Hepatic stellate cell (primary cell): ENCODE measurements around the gene SPDEF.

Source experiments
- DNase-seq: peaks from one replicate; pipeline ENCODE4 v3.0.0; 2011; ENCODE audit warnings: low spot score

The SPDEF gene

DNA sequence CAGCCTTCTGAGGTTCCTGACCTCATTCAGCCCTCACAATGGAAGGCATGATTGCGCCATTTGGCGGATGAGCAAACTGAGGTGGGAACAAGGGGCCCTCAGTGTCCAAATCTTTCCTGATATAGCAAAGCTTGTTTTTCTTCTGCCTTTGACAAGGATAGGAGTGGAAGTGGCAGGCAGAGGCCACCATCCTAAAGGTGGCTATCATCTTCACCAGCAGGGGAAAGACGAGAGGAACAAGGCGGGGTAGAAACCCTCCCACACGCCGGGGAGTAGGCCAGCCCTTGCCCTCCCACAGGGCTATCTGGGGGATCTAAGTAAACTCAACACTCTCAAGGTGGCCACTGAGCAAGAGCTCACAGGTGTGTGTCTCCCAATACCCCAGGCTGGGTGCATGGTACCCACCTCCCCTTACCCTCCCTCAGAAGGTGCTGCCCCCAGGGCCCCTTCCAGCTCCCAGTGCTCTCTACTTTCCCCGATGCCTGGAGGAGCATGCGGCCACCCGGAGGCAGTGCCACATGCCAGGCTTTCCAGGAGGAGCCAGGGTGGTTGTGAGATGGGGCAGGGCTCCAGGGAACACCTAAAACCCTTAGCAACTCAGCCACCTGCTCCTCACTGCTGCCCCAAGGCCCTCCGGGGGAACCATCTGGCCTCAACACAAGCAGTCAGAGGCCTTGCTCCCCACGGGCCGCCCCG lies 11.2 kb downstream of the SPDEF start:
- DNase-seq = no peak

DNA sequence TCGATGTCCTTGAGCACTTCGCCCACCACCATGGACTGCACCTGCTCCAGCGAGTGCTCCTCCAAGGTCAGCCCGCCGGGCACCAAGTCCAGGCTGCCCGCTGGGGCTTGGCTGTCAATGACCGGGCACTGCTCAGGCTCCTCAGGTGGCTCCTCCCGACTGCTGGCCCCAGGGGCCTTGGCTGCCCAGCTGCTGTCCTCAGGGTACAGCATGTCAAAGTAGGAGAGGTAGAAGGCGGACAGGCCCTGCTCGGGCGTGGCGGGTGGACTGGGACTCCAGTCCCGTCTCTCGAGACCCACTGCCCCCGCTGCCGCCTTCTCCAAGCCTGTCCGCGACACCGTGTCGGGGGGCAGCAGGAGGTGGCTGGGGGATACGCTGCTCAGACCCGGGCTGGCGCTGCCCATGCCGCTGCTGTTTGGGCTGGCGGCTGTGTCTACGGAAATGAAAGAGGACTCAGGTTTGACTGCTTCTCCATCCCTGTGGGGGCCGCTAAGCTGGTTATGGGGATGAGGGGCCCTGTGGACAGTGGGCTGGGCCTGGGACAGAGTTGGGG lies 12.0 kb downstream of the SPDEF start:
- DNase-seq = no peak

DNA sequence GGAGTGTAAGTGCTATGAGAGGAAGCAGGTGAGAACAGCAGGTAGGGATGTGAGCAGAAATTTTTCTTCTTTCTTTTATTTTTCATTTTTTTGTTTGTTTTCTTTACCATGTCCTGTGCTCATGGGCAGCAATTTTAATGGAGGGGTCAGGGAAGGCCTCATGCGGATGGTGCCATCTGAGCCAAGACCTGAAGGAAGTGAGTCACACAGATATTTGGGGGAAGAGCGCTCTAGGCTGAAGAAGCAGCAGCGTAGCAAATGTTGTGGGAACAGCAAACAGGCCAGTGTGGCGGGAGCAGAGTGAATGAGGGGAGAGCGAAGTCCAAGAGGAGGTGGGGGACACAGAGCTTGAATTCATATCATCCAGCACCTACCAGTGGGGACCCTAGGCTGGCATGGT lies 12.7 kb downstream of the SPDEF start:
- DNase-seq = no peak

DNA sequence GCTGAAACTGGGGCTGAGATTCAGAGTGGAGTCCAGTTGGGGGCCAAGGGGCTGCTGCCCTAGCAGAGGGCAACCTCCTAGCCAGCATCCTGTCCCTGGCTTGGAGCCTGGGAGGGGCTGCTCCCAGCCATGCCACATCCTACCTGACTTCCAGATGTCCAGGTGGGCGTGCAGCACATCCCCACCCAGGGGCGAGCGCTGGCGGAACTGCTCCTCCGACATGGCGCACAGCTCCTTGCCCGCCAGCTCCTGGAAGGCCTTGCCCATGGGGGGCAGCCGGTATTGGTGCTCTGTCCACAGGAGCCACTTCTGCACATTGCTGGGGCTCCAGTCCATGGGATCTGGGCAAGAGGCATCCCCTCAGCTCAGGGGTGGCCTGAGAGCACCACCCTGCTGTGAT lies 15.3 kb downstream of the SPDEF start:
- DNase-seq = no peak

DNA sequence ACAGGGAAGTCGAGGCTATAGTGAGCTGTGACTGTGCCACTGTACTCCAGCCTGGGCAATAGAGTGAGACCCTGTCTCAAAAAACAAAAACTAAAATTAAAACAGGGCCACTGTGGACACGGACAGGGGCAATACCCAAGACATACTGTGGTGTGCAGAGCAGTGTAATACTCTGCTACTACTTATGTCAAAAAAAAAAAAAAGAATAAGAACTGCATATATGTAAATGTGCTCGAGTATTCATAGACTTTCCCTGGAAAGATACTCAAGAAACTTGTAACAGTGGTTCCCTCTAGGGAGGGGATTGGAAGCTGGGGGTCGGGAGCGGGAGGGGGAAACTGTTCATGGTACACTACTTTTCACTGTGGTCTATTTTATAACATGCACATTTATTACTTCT lies 15.9 kb downstream of the SPDEF start:
- DNase-seq = no peak

DNA sequence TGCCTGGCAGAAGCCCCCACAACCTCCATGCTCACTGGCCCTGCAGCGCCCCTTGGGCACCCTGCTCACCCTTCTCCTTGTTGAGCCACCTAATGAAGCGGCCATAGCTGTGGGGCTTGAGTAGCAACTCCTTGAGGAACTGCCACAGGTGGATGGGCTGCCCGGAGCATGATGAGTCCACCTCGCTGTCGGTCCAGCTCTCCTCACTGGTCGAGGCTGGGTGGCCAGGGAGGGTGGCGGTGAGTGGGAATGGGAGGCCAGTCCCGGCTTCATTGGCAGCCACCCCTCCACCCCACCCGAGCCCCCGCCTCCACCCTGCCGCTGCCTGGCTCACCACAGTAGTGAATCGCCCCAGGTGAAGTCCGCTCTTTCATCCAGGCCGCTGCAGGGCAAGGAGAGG lies 16.9 kb downstream of the SPDEF start:
- no peak for DNase-seq

DNA sequence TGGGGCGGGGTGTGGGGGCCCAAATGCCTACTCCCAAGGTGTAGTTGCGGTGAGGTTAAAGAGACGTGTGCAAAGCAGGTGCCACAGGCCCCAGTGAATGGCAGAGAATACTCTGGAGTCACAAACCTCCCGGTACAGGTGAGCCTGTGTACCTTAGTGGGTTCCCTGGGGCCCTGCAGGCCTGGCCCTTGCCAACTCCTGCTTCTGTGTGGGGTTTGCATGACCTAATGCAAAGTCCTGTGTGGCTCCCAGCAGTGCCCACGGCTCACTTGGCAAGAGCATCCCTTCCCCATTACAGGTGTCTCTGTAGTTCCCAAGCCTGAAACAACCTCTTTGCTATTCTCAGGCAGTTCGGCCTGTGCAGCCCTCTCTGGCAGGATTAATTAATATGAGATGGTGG lies 17.5 kb downstream of the SPDEF start:
- no peak for DNase-seq

DNA sequence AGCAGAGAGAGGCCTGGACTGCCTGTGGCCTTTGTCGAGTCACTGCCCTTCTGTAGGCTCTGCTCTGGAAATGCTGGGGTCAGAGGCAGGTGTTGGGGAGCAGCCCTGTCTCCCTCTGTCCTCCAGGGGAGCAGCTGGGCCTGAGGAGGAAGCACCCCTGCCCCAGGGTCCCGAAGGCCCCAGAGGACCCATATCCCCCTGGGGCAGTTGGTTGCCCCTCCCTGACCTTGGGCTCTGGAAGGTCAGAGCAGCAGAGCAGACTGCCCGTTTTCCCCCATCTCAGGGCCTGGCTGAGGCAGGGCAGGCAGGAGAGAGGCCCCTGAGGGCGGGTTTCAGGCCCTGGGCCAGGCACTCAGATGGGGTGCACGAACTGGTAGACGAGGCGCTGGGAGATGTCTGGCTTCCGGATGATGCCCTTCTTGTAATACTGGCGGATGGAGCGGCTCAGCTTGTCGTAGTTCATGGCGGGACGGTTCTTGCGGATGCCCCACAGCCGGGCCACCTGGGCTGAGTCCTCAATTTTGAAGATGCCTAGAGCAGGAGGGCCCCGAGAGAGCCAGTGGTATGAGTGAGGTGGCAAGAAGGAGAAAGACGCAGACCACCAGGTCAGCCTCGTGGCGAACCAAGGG lies 18.1 kb downstream of the SPDEF start:
- no peak for DNase-seq

DNA sequence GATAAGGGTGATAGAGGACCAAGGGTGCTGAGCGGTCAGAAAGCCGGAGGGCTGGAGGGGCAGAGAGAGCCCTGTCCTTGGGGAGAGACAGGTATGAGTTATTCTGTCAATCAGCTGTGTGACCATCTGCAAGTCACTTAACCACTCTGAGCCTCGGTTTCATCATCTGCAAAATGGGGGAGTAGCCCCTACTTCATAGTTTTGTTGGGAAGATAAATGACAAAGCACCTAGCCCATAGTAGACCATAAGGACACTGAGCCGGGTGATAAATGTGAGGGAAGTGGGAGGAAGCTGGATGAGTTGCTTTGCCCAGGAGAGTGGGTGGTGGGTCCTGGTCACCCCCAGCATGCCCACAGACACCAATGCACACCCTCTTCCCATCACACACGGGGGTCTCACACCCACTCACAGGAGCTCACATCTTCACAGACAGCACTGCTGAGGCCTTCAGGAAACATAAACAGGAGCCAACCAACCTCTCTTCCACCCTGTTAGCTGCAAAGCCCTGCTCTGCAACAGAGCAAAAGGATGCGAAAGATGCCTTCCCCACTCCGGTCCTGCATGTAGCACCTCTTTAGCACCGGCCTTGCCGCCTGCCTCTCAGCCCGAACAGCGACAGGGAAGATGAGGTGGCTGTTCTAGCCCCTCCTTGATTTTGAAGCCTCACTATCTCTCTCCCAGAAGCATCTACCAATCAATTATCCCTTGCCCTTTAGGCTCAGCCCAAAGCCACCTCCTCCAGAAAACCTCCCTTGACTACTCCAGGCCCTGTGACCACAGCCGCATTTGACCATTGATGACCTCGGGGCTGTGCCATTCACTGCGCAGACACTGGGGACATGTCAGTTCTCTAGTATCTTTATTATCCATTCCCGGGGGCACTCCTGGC lies 18.9 kb downstream of the SPDEF start:
- no peak for DNase-seq

DNA sequence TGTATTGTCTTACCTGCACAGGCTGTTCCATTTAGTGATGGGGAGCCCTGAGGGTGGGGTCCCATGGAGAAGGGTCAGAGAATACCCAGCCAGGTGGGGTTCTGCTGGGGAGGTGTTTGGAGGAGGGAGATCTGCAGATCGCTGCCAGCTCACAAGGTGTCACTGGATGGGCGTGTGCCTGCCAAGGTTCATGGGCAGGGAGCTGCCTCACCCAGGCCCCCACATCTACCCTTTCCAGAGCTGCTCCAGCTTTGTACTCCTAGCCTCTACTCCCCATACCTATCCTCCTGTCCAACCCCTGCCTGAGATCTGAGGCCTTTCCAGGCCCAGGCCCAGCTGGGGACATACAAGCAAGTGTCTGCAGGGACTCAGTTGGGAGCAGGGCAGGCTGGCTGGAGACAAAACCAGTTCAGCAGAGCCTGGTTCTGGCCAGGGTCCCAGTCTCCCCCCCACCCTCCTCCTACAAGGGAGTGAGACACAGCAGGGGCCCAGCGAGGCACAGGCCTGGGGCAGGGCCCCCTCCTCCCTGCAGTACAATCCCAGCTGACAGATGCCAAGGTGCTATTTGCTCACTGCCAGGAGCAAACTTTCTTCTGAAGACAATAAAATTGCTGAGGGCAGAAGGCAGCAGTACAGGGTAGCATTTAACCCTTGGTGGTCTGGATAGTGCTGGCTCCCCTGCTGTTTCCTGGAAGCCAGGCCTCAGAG lies 19.7 kb downstream of the SPDEF start:
- no peak for DNase-seq

DNA sequence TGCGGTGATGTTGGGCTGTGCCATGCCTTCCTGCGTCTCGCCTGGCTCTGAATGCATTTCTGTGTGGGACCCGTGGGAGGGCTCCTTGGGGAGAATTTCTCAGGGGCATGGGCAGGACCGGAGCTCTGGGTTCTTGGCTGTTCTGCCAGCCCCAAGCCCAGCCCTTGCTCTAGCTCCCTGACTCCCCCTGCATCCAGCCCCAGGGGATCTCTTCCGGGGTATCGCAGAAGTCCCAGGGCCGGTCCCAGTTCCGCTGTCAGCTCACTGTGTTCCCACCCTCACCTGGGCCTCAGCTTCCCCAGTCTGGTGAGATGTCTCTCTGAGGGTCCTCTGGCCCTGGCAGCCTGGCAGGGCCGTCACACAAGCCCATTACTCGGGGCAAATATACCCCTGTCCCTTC lies 20.5 kb downstream of the SPDEF start:
- no peak for DNase-seq

DNA sequence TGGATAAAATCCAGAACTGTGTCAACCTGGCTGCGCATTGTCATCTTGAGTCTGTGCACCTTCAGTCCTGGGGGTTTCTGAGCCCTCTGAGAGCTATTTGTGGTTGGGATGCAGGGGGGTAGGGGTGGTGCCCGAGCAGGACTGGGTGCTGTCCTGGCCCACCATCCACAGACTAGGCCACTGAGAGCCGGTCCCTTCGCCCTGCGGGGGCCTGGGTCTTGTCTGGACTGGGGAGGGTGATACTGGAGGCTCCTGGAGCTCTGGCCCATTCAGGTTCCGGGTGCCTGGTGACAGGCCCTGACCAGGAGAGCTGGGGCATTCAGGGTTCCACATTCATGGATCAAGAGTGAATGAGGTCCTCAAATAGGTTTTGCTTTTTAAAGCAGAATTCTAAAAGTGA lies 20.9 kb downstream of the SPDEF start:
- no peak for DNase-seq

DNA sequence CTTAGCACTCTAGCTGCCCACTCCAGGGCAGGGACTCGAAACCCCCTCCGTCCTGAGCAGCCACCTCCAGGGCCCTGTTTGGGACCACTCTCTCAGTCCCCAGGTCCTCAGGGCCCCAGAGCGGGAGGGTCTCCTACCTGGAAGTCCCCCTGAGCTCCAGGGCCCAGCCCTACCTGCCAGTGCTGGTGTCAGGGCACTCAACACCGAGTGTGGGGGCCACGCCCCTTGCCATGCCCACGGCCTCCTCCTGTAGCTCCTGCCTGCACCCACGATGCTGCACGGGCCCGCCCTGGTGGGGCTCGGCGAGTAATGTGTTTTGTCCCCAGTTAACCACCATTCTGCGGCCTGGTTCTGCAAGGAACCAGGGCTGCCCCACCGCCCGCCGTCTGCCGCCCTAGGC lies 21.5 kb downstream of the SPDEF start:
- no peak for DNase-seq

DNA sequence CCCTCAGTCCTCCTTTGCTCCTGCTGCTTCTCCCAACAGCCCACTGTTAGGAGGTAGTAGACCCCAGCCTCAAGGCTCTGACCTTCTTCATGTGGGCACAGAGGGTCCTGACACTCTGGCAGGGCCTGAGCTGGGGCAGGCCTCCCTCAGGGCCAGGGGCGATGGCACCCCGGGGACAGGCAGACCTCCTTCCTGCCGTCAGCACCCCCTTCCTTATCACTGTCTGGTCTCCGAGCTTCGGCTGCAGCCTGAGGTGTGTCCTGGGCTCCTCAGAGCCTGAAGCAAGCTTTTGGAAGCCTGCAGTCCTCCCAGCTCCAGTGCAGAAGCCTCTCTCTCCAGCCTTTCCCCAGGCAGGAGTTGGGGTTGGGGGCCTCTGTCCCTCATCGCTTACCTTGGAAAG lies 22.0 kb downstream of the SPDEF start:
- no peak for DNase-seq

DNA sequence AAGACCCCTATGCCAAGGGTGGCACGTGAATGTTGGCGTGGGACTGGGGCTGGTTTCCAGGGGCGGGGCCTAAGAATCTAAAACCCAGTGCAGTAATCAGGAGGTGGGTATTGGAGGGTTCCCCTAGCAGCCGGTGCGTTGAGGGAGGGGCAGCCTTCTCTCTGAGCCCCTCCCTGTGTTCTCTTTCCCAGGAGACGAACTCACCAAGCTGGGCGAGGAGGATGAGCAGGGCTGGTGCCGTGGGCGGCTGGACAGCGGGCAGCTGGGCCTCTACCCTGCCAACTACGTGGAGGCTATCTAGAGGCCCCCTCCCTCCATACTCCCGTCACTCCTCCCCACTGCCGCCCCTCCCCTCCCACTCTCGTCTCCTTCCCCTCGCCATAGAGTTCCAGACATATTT lies 23.9 kb downstream of the SPDEF start:
- DNase-seq = no peak

DNA sequence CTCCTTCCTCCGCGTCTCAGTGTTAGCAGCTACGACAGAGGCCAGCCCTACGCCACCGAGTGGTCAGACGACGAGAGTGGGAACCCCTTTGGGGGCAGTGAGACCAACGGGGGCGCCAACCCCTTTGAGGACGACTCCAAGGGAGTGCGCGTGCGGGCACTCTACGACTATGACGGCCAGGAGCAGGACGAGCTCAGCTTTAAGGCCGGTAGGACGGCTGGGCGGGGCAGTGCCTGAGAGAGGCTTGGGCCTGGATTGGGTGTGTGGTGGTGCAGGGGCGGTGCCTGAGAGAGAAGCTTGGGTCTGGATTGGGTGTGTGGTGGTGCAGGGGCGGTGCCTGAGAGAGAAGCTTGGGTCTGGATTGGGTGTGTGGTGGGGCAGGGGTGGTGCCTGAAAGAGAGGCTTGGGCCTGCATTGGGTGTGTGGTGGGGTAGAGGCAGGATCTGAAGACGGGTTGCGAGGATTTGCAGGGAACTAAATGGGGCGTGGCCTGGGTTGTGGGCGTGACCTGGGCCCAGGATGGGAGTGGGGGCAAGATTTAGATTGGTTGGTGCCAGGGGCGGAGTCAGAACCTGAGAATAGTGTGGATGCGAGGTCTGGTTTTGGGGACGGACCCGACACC lies 24.4 kb downstream of the SPDEF start:
- DNase-seq = no peak

DNA sequence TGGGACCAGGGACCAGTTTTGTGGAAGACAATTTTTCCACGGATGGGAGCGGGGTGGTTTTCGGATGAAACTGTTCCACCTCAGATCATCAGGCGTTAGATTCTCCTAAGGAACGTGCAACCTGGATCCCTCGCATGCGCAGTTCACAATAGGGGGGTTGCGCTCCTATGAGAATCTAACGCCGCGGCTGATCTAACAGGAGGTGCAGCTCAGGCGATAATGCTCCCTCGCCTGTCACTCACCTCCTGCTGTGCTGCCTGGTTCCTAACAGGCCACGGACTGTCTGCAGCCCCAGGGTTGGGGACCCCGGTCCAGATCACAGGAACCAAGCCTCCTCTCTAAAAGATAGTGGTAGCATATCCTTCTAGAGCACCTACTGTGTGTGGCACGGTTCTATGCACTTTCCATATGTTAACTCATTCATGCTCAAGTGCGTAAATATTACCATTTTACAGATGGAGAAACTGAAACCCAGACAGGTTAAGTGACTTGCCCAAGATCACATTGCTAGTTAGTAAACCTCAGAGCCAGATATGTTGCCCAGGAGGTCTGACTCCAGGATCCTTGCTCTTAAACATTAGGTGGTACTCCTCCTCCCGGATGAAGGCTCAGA lies 25.3 kb downstream of the SPDEF start:
- no peak for DNase-seq

DNA sequence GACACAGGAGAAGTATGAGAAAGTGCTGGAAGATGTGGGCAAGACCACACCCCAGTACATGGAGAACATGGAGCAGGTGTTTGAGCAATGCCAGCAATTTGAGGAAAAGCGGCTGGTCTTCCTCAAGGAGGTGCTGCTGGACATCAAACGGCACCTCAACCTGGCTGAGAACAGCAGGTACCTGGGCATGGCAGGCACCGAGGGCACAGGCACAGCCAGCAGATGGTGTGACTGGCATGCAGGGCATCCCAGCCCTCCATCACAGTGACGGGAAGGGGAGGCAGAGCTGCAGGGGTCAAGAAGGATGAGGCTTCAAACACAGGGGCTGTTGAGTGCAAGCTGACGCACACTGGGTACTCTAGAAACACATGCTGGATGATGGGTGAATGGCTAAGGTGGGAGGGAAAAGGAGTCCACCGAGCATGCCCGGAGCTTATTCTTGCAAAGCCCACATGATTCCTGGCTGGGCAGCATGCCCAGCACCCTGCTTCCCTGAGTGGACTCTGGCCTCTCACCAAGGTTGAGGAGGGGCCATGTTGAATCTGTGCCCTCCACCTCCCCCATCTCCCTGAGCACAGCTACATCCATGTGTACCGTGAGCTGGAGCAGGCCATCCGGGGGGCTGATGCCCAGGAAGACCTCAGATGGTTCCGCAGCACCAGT lies 26.3 kb downstream of the SPDEF start:
- DNase-seq = no peak

DNA sequence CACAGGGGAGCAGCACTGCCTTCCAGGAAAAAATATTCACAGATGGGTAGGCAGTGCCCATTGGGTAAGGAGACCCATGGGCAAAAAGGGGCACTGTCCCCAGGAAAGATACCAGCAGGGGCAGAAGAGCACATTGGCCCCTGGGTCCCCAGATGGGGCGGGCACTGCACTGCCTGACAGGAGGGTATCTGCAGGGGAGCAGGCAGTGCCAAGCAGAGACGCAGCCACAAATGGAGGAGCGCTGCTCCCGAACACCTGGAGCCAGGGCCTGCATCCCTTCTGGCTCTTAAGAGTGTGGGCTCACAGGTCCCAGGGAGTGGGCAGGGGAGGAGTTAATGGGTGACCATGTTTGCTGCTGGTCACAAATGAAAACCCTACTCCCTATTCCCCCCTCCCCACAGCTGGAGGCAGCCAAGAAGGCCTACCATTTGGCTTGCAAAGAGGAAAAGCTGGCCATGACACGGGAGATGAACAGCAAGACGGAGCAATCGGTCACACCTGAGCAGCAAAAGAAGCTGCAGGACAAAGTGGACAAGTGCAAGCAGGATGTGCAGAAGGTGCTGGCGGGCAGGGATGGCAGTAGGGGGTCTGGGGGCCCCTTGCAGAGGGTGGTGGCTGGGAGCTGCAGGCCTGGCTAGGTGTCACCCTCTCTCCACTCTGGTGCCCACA lies 27.0 kb downstream of the SPDEF start:
- no peak for DNase-seq
